Measurements from ENCODE around the gene ZNF366. TPM values are rescaled to one million over a fixed set of nuclear protein-coding genes. Genes with fewer than 3 reads are reported as not detected.
A peak's percentile ranks its signal among the peaks of the same experiment; 100 is the strongest.

Gene ZNF366
- total RNA-seq, 1 donor from 2014 or later, result not detected

DNA sequence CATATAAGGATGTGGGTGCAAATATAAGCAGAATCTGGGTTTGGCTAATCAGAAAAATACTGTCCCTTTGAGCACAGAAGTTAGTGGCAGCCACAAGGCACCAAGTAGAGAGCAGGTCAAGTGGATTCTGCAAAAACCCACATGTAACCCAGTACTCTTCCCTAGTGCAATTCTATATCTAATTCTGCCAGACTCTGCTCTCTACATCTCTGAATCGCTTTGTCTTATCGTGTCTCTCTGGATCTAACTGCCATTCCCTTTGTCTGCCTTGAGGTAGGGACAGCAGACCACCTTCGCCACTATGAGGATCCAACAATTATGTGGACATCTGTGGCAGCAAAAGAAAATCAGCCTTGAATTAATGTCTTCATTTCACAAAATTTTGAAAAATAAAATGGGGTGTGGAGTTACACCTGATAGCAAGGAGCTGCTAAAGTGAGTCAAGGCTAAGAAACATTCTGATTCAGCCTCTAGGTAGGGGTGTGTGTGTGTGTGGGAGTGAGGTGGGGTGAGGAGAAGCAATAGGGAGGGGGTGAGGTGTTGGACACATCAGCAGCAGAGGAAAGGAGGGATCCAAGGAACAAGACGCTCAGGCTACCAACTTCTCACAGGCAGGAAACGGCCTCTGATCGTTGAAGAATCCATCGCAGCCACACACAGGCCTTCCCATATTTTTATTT is 33.7 kb upstream of the ZNF366 start:
- FAIRE-seq (no peak), DNase-seq (ENCODE audit: low read depth) (no peak)
- H3K9ac ChIP-seq (ENCODE audit: low read length), result no peak overlapping the region
- no peak for TF ChIP-seq EZH2 (IDR thresholded peaks at IDR 0.05; ENCODE audit: insufficient read depth, low read length)
- no peak for TF ChIP-seq CTCF (IDR thresholded peaks at IDR 0.05; ENCODE audit: insufficient read depth, low read depth, low read length)
- peaks cover 3% of the 10 kb centered on the region for H3K27me3 ChIP-seq (ENCODE audit: insufficient read depth, low read length)
- no peak overlapping the region for H3K27ac ChIP-seq (ENCODE audit: low read depth, low read length)
- Mint-ChIP-seq H3K36me3 (ENCODE audit: low read depth, unreplicated experiment) (no peaks in the 10 kb centered on the region), H3K27me3 (ENCODE audit: low read depth, unreplicated experiment) (peaks cover 4% of the 10 kb centered on the region), H3K4me3 (ENCODE audit: unreplicated experiment) (no peak overlapping the region), H3K4me1 (ENCODE audit: low read depth, unreplicated experiment) (peaks cover 10% of the 10 kb centered on the region), H3K9me3 (ENCODE audit: unreplicated experiment) (peaks cover 8% of the 10 kb centered on the region), H3K27ac (ENCODE audit: unreplicated experiment) (no peak overlapping the region)
- H3K4me2 ChIP-seq (ENCODE audit: low read length), result peak overlapping the region; percentile 32
- no peak overlapping the region for H3K4me3 ChIP-seq (ENCODE audit: insufficient read depth, low read depth, low read length)
- H3K9me3 ChIP-seq (ENCODE audit: insufficient read depth, low read depth, low read length), result no peaks in the 10 kb centered on the region
- peak overlapping the region; percentile 58 for H2AFZ ChIP-seq (ENCODE audit: low read depth, low read length)
- no peaks in the 10 kb centered on the region for H3K79me2 ChIP-seq (ENCODE audit: insufficient read depth, low read length)
- no peaks in the 10 kb centered on the region for H4K20me1 ChIP-seq (ENCODE audit: insufficient read depth, low read length)
- H3K36me3 ChIP-seq (ENCODE audit: insufficient read depth, low read length), result no peaks in the 10 kb centered on the region
- H3K4me1 ChIP-seq (ENCODE audit: insufficient read depth, low read length), result peaks cover 4% of the 10 kb centered on the region

GRCh38 chr5:72539726-72540125 is 32.5 kb upstream of the ZNF366 start:
- FAIRE-seq (no peak), DNase-seq (ENCODE audit: low read depth) (no peak)
- peaks cover 4% of the 10 kb centered on the region for H3K4me1 ChIP-seq (ENCODE audit: insufficient read depth, low read length)
- no peak overlapping the region for H2AFZ ChIP-seq (ENCODE audit: low read depth, low read length)
- Mint-ChIP-seq H3K27me3 (ENCODE audit: low read depth, unreplicated experiment) (peaks cover 4% of the 10 kb centered on the region), H3K4me1 (ENCODE audit: low read depth, unreplicated experiment) (peaks cover 10% of the 10 kb centered on the region), H3K4me3 (ENCODE audit: unreplicated experiment) (no peak overlapping the region), H3K36me3 (ENCODE audit: low read depth, unreplicated experiment) (no peaks in the 10 kb centered on the region), H3K27ac (ENCODE audit: unreplicated experiment) (no peak overlapping the region), H3K9me3 (ENCODE audit: unreplicated experiment) (peaks cover 3% of the 10 kb centered on the region)
- H3K36me3 ChIP-seq (ENCODE audit: insufficient read depth, low read length), result no peaks in the 10 kb centered on the region
- H3K79me2 ChIP-seq (ENCODE audit: insufficient read depth, low read length), result no peaks in the 10 kb centered on the region
- no peak overlapping the region for H3K27ac ChIP-seq (ENCODE audit: low read depth, low read length)
- no peaks in the 10 kb centered on the region for H4K20me1 ChIP-seq (ENCODE audit: insufficient read depth, low read length)
- no peak overlapping the region for H3K4me3 ChIP-seq (ENCODE audit: insufficient read depth, low read depth, low read length)
- no peak overlapping the region for H3K4me2 ChIP-seq (ENCODE audit: low read length)
- TF ChIP-seq EZH2 (IDR thresholded peaks at IDR 0.05; ENCODE audit: insufficient read depth, low read length), result no peak
- TF ChIP-seq CTCF (IDR thresholded peaks at IDR 0.05; ENCODE audit: insufficient read depth, low read depth, low read length), result no peak
- no peak overlapping the region for H3K9ac ChIP-seq (ENCODE audit: low read length)
- H3K27me3 ChIP-seq (ENCODE audit: insufficient read depth, low read length), result peaks cover 3% of the 10 kb centered on the region
- no peaks in the 10 kb centered on the region for H3K9me3 ChIP-seq (ENCODE audit: insufficient read depth, low read depth, low read length)

GRCh38 chr5:72539038-72539437 is 31.8 kb upstream of the ZNF366 start:
- H3K27me3 ChIP-seq (ENCODE audit: insufficient read depth, low read length), result peaks cover 3% of the 10 kb centered on the region
- no peaks in the 10 kb centered on the region for H4K20me1 ChIP-seq (ENCODE audit: insufficient read depth, low read length)
- DNase-seq (ENCODE audit: low read depth), result no peak
- H3K27ac ChIP-seq (ENCODE audit: low read depth, low read length), result no peak overlapping the region
- TF ChIP-seq CTCF (IDR thresholded peaks at IDR 0.05; ENCODE audit: insufficient read depth, low read depth, low read length) (no peak), EZH2 (IDR thresholded peaks at IDR 0.05; ENCODE audit: insufficient read depth, low read length) (no peak)
- peaks cover 4% of the 10 kb centered on the region for H3K4me1 ChIP-seq (ENCODE audit: insufficient read depth, low read length)
- Mint-ChIP-seq H3K36me3 (ENCODE audit: low read depth, unreplicated experiment) (no peaks in the 10 kb centered on the region), H3K27me3 (ENCODE audit: low read depth, unreplicated experiment) (peaks cover 4% of the 10 kb centered on the region), H3K4me1 (ENCODE audit: low read depth, unreplicated experiment) (peaks cover 10% of the 10 kb centered on the region), H3K9me3 (ENCODE audit: unreplicated experiment) (no peaks in the 10 kb centered on the region), H3K4me3 (ENCODE audit: unreplicated experiment) (no peak overlapping the region), H3K27ac (ENCODE audit: unreplicated experiment) (no peak overlapping the region)
- FAIRE-seq, result no peak
- no peak overlapping the region for H3K9ac ChIP-seq (ENCODE audit: low read length)
- H3K36me3 ChIP-seq (ENCODE audit: insufficient read depth, low read length), result no peaks in the 10 kb centered on the region
- H2AFZ ChIP-seq (ENCODE audit: low read depth, low read length), result no peak overlapping the region
- H3K9me3 ChIP-seq (ENCODE audit: insufficient read depth, low read depth, low read length), result no peaks in the 10 kb centered on the region
- no peaks in the 10 kb centered on the region for H3K79me2 ChIP-seq (ENCODE audit: insufficient read depth, low read length)
- H3K4me2 ChIP-seq (ENCODE audit: low read length), result no peak overlapping the region
- no peak overlapping the region for H3K4me3 ChIP-seq (ENCODE audit: insufficient read depth, low read depth, low read length)

Data from astrocyte (in vitro differentiated cells and primary cell).